HEK293 (cell line): ENCODE data around the gene RPP25L.

Experiments used
- CTCF ChIA-PET: fragments of 350-600 bp; formaldehyde crosslinking; extraction: SDS; loops from one replicate; lab custom pipeline; 2021; ENCODE audit warnings: antibody characterized with exemption; lab: Yijun Ruan, JAX
- POLR2A ChIA-PET: fragments of 300-600 bp; formaldehyde crosslinking; extraction: SDS; loops from one replicate; lab custom pipeline; 2020; ENCODE audit warnings: antibody characterized with exemption, inconsistent platforms; lab: Yijun Ruan, JAX
- H3K27ac ChIP-seq: fragments of 200-500 bp; sonication (Bioruptor generic); 2 replicates; pipeline ENCODE4 v1.5.1; 2014; ENCODE audit warnings: low read depth, low read length, control low read depth, inconsistent platforms; ENCODE audit errors: extremely low read depth
- H3K36me3 ChIP-seq, 2 experiments: fragments of 200-500 bp in 1 of 2; sonication (Bioruptor generic) in 1 of 2; 1 replicate in 1 of 2; 2 replicates in 1 of 2; pipeline ENCODE4 v1.5.1; 2014 to 2017; ENCODE audit warnings: inconsistent platforms in 2 of 2, low read length in 2 of 2; ENCODE audit not compliant: control insufficient read depth in 2 of 2, insufficient read depth in 1 of 2
- H3K4me1 ChIP-seq: fragments of 200-500 bp; sonication (Bioruptor generic); 2 replicates; pipeline ENCODE4 v1.5.1; 2014; ENCODE audit warnings: mild to moderate bottlenecking, low read length, inconsistent platforms; ENCODE audit not compliant: control insufficient read depth, insufficient read depth
- H3K4me3 ChIP-seq: 2 replicates; pipeline ENCODE4 v1.5.1; 2011; ENCODE audit warnings: low read depth, mild to moderate bottlenecking, control low read depth, low read length, moderate library complexity
- H3K9me3 ChIP-seq: fragments of 200-500 bp; sonication (Bioruptor generic); 2 replicates; pipeline ENCODE4 v1.5.1; 2014; ENCODE audit warnings: low read depth, low read length, inconsistent platforms; ENCODE audit not compliant: control insufficient read depth, insufficient read depth
- PRDM6 ChIP-seq: fragments of 450-650 bp; formaldehyde crosslinking; IDR thresholded peaks from 2 replicates; pipeline ENCODE4 v1.5.1; 2017; ENCODE audit warnings: missing biosample characterization, missing genetic modification characterization
- ZBTB48 ChIP-seq: fragments of 450-650 bp; formaldehyde crosslinking; IDR thresholded peaks from 2 replicates; pipeline ENCODE4 v1.5.1; 2016; ENCODE audit warnings: missing biosample characterization, missing genetic modification characterization
- ZBTB7A ChIP-seq: fragments of 450-650 bp; formaldehyde crosslinking; IDR thresholded peaks from 2 replicates; pipeline ENCODE4 v1.5.1; 2016; ENCODE audit warnings: low read depth, missing biosample characterization, missing genetic modification characterization
- ZEB2 ChIP-seq: fragments of 450-650 bp; formaldehyde crosslinking; IDR thresholded peaks from 2 replicates; pipeline ENCODE4 v1.5.1; 2016; ENCODE audit warnings: missing biosample characterization, missing genetic modification characterization
- ZFHX2 ChIP-seq: fragments of 450-650 bp; formaldehyde crosslinking; conservative IDR thresholded peaks from 2 replicates; pipeline ENCODE4 v1.5.1; 2016; ENCODE audit warnings: missing biosample characterization, missing genetic modification characterization
- ZFP3 ChIP-seq: fragments of 450-650 bp; formaldehyde crosslinking; IDR thresholded peaks from 2 replicates; pipeline ENCODE4 v1.5.1; 2016; ENCODE audit warnings: low read depth, missing biosample characterization, missing genetic modification characterization
- ZNF138 ChIP-seq: fragments of 450-650 bp; formaldehyde crosslinking; IDR thresholded peaks from 2 replicates; pipeline ENCODE4 v1.5.1; 2016; ENCODE audit warnings: missing biosample characterization, missing genetic modification characterization, borderline replicate concordance
- ZNF18 ChIP-seq: fragments of 450-650 bp; formaldehyde crosslinking; IDR thresholded peaks from 2 replicates; pipeline ENCODE4 v1.5.1; 2016; ENCODE audit warnings: missing biosample characterization, missing genetic modification characterization
- ZNF19 ChIP-seq: fragments of 450-650 bp; formaldehyde crosslinking; IDR thresholded peaks from 2 replicates; pipeline ENCODE4; 2016; ENCODE audit warnings: missing biosample characterization, missing genetic modification characterization, low read depth
- ZNF23 ChIP-seq: fragments of 450-650 bp; formaldehyde crosslinking; IDR thresholded peaks from 2 replicates; pipeline ENCODE4 v1.5.1; 2016; ENCODE audit warnings: missing biosample characterization, missing genetic modification characterization, borderline replicate concordance
- ZNF324 ChIP-seq: fragments of 450-650 bp; formaldehyde crosslinking; IDR thresholded peaks from 2 replicates; pipeline ENCODE4 v1.5.1; 2016; ENCODE audit warnings: missing biosample characterization, missing genetic modification characterization
- ZNF37A ChIP-seq: fragments of 450-650 bp; IDR thresholded peaks from 2 replicates; pipeline ENCODE4 v1.5.1; 2018; ENCODE audit warnings: missing biosample characterization, missing genetic modification characterization
- ZNF561 ChIP-seq: fragments of 450-650 bp; IDR thresholded peaks from 2 replicates; pipeline ENCODE4 v1.5.1; 2018; ENCODE audit warnings: missing biosample characterization, missing genetic modification characterization, borderline replicate concordance
- ZNF629 ChIP-seq: fragments of 450-650 bp; formaldehyde crosslinking; IDR thresholded peaks from 2 replicates; pipeline ENCODE4 v1.5.1; 2017; ENCODE audit warnings: missing biosample characterization, missing genetic modification characterization
- ZNF645 ChIP-seq: fragments of 450-650 bp; formaldehyde crosslinking; IDR thresholded peaks from 2 replicates; pipeline ENCODE4; 2016; ENCODE audit warnings: missing biosample characterization, missing genetic modification characterization
- ZNF747 ChIP-seq: fragments of 450-650 bp; formaldehyde crosslinking; IDR thresholded peaks from 2 replicates; pipeline ENCODE4 v1.5.1; 2016; ENCODE audit warnings: missing biosample characterization, missing genetic modification characterization
- ZSCAN5A ChIP-seq: fragments of 450-650 bp; formaldehyde crosslinking; IDR thresholded peaks from 2 replicates; pipeline ENCODE4 v1.5.1; 2016; ENCODE audit warnings: missing biosample characterization, missing genetic modification characterization
- TF ChIP-seq, protein P1 (sequence below): sonication (generic); formaldehyde crosslinking; IDR thresholded peaks from 2 replicates; pipeline ENCODE4 v1.8.1; 2022; ENCODE audit warnings: mild to moderate bottlenecking, moderate library complexity, missing genetic modification reagents

The RPP25L gene

GRCh38 chr9:34562135-34562745 is 49.7 kb downstream of the RPP25L start:
- CTCF ChIA-PET = interaction anchor here (0.9 to 2.5 kb wide), 9 partner anchors 9 to 72 kb away, joined by 4 to 26 read pairs (median 7); no protein-coding TSS in a partner anchor
- POLR2A ChIA-PET = no interaction called here

More at GRCh38 chr9:34562135-34562745, 49.7 kb downstream of the RPP25L start:
- H3K4me3 ChIP-seq = no peak overlapping the region
- no peak overlapping the region for H3K27ac ChIP-seq
- no peaks in the 10 kb centered on the region for H3K36me3 ChIP-seq
- TF ChIP-seq ZNF37A (tag by site-specific recombination) = no peak
- TF ChIP-seq ZNF629 (tag by site-specific recombination) = no peak
- no peak for TF ChIP-seq ZNF645 (tag by site-specific recombination)
- TF ChIP-seq ZFP3 = no peak
- TF ChIP-seq ZFHX2 (tag by site-specific recombination) = no peak
- TF ChIP-seq ZBTB48 (tag by site-specific recombination) = no peak
- TF ChIP-seq ZSCAN5A (tag by site-specific recombination) = no peak
- TF ChIP-seq PRDM6 (tag by site-specific recombination) = no peak
- no peak for TF ChIP-seq ZNF324 (tag by site-specific recombination)
- no peak for TF ChIP-seq ZNF23 (tag by site-specific recombination)
- TF ChIP-seq ZNF561 (tag by site-specific recombination) = no peak
- no peak for TF ChIP-seq ZBTB7A (tag by site-specific recombination)
- no peak for TF ChIP-seq ZNF138
- TF ChIP-seq, protein P1, sequence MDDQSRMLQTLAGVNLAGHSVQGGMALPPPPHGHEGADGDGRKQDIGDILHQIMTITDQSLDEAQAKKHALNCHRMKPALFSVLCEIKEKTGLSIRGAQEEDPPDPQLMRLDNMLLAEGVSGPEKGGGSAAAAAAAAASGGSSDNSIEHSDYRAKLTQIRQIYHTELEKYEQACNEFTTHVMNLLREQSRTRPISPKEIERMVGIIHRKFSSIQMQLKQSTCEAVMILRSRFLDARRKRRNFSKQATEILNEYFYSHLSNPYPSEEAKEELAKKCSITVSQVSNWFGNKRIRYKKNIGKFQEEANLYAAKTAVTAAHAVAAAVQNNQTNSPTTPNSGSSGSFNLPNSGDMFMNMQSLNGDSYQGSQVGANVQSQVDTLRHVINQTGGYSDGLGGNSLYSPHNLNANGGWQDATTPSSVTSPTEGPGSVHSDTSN (CRISPR knock-in tag) = no peak
- TF ChIP-seq ZNF19 (tag by site-specific recombination) = no peak
- no peak for TF ChIP-seq ZEB2 (tag by site-specific recombination)
- no peak for TF ChIP-seq ZNF18
- TF ChIP-seq ZNF747 = no peak
- TF ChIP-seq, all 188 proteins: peak for 0
- no peaks in the 10 kb centered on the region for H3K9me3 ChIP-seq
- H3K4me1 ChIP-seq = no peaks in the 10 kb centered on the region
